HCEC 1CT (cell line): ENCODE measurements around the gene ZNF318.
"Not testable (repeated sequence)": the region's sequence is repeated elsewhere in the genome, so short reads cannot be mapped to it uniquely, and the experiment has no call there.

Experiments used
- DNase-seq: peaks from one replicate; pipeline ENCODE4 v3.0.0-alpha.2; 2017

ZNF318 gene

GRCh38 chr6:43331891-43332290 is 37.6 kb downstream of the ZNF318 start:
- no peak for DNase-seq

DNA sequence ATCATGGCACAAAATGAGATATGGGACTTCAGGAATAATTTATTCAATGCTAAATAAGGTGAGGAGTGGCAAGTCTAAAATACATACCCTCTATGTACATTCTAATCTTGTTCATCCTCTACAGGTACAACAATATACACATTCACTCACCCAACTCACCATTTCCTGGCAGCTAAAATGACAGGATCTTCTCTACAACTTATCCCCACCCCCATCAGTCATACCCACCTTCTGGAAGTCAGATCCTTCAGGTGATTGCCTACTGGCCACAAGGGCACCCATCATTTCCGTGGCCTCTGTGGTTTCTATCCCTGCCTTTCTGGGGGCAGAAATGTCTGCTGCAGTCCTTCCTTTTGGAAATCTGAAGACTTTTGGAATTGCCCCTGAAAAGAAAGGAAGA is 38.0 kb downstream of the ZNF318 start:
- DNase-seq = no peak

- no peak for DNase-seq
Measured at GRCh38 chr6:43328528-43328927, 40.9 kb downstream of the ZNF318 start.

GRCh38 chr6:43325876-43326275 is 43.6 kb downstream of the ZNF318 start:
- DNase-seq = no peak

GRCh38 chr6:43318011-43318410 is 51.4 kb downstream of the ZNF318 start:
- DNase-seq = no peak

DNA sequence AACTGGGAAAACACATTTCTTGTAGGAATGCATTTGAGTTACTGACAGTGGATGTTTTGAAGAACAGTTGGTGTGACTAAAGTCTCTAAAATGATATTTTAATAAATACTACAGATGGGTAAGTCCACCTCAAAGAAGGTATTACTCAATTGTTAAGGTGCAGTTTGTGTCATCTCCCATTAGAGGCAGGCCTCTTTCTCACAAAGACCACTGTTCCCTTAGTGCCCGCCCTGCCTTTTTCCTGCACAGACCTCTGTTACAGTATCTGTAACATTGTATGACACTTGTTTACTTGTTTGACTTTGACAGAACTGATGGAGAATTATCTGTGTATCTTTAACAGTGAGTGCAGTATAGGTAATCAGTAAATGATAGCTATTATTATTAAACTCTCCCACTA is 55.6 kb downstream of the ZNF318 start:
- no peak for DNase-seq

- DNase-seq = no peak
Measured at GRCh38 chr6:43311666-43312065, 57.8 kb downstream of the ZNF318 start.

DNA sequence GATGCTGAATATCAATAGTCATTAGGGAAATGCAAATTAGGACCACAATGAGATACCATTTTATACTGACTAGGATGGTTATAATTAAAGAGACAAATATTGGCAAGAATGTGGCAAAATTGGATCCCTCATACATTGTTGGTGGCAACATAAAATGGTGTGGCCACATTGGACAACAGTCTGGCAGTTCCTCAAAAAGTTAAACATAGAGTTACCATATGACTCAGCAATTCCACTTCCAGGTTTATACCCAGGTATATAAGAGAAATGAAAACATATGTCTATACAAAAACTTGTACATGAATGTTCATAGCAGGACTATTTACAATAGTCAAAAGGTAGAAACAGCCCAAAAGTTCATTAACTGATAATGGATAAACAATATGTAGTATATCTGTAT is 58.8 kb downstream of the ZNF318 start:
- DNase-seq = no peak

DNA sequence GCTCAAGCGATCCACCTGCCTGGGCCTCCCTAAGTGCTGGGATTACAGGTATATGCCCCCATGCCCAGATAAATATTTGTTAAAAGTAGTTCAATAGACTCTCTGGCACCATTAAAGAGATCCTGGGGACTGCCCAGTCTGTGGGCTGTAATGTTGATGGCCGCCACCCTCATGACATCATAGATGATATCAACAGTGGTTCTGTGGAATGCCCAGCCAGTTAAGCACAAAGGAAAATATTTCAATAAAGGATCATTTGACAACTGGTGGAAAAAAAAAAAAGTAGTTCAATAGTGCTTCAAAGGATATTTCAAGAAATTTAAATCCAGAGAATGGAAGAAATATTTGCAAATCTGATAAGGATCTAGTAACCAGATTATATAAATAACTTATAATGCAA is 59.3 kb downstream of the ZNF318 start:
- no peak for DNase-seq

DNA sequence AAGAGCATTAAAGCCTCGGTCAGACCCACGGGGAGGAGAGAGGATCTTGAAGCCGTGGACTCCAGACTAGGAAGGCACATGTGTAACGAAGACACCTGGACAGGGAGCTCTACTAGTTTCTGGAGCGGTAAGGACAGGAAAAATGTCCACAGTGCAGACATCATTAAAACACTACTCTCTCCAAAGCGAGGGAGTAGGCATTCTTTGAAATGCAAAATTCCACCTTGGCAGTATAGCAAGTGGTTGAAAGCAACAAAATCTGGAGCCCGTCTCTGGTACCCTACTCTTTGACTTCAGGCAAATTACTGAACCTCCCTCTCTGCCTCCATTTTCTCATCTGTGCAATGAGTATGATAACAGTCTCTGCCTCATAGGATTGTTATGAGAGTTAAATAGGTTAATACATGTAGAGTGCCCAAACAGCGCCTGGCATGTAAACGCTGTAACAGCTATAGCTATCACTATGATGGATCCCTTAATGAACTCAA is 60.4 kb downstream of the ZNF318 start:
- DNase-seq = no peak

- DNase-seq = peak; percentile 6
Measured at GRCh38 chr6:43308101-43308989, 61.1 kb downstream of the ZNF318 start, which contains the start of gene CRIP3. CRIP3 (minus strand) TSS chr6:43308826; CDS start chr6:43308792, 34 bp downstream.

DNA sequence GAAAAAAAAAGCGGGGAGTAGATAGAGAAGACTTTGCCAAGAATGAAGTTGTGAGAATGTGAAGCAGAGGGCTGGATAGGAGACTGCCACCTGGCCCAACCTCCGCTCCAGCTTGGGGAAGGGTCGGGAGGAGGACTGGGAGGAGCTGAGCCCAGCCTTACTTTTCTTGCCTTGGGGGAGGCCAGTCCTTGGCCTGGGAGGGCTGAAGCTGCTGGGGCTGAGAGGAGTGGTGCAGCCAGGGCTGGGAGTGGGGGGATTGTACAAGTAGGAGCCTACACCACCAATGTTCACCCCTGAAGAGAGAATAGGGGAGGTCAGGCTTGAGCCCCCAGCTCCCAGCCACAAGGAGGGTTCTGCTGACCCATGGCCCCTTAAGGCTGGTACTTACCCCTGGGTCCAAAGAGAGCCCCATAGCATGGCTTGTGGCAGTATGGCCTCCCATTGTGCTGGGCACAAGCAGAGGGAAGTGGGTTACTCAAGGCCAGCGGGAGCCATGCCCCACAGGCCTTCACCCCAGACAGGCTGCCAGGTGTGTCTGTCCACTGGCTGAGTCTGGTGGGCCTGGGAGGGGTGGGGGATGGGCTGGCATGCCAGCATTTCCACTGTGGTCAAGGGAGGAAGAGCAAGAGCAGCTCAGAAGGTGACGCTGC is 61.9 kb downstream of the ZNF318 start:
- DNase-seq = no peak

DNA sequence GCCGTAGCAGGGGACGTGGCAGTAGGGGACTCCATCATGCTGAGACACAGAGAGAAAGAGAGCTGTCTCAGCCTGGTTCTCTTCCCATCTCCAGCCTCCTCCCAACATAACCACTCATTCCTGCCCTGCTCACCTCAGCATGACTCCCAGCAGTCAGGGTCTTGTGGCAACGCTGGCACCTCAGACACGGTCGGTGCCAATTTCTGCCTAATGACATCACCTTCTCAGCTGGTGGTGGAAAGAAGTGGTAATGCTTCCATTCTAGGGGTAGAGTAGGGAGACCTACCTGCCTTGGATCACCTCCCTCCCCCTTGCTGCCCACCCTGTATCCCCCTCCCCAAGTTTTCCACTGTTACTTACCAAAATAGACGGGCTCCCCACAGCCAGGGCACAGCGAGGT is 63.4 kb downstream of the ZNF318 start:
- no peak for DNase-seq

DNA sequence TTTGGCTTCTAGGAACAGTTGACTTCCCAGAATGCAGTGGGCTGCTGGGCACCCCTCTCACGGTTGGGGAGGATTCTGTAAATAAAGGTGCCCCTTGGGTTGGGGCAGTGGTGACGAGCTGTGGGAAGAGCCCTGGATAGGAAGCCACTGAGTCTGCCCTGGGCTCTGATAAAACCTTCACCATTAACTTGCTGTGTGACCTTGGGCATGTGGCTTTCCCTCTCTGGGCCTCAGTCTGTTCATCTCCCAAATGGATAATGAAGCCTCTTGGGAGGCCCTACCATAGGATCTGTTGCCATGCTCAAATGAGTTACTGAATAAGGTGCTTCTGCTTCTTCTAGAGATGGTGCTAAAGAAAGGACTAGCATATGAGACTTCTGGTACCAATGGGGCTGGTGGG is 64.6 kb downstream of the ZNF318 start:
- DNase-seq = no peak

GRCh38 chr6:43304361-43304760 is 65.1 kb downstream of the ZNF318 start:
- DNase-seq = no peak

DNA sequence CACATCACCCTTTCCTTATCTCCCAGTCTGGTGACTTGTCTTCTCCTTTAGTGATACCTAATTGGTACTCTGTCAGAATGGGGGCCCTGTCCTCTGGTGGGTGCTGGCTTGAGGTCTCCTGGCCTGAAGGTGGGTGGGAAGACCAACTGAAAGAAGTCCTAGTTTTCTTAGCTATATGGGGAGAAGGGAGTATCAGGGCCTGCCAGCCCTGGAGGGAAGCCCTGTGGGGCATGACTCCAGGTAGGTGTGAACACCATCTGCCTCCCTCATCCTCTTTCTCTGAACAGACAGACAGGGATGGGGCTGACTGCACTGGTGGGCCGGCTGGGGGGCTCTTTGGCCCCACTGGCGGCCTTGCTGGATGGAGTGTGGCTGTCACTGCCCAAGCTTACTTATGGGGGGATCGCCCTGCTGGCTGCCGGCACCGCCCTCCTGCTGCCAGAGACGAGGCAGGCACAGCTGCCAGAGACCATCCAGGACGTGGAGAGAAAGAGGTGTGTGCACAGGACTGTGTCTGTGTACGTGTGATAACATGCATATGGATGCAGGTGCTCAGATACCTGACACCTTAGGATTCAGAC is 65.6 kb downstream of the ZNF318 start:
- no peak for DNase-seq

DNA sequence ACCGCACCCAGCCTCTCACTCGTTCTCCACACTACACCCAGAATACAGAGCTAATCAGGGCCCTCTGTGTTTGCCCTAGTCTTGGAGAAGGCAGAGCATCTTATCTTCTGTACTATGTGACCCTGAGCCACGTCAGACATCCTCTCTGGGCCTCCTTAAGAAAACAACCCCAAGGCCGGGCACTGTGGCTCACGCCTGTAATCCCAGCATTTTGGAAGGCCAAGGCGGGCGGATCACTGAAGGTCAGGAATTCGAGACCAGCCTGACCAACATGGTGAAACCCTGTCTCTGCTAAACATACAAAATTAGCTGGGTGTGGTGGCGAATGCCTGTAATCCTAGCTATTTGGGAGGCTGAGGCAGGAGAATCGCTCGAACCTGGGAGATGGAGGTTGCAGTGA is 66.4 kb downstream of the ZNF318 start:
- not testable (repeated sequence) for DNase-seq

GRCh38 chr6:43302126-43302525 is 67.3 kb downstream of the ZNF318 start:
- no peak for DNase-seq

- DNase-seq = no peak
Measured at GRCh38 chr6:43301081-43301870, 68.2 kb downstream of the ZNF318 start.

- no peak for DNase-seq
Measured at GRCh38 chr6:43299338-43300293, 69.8 kb downstream of the ZNF318 start.

- no peak for DNase-seq
Measured at GRCh38 chr6:43298565-43299337, 70.7 kb downstream of the ZNF318 start.
